Activated T-helper 1 cell treated with anti-CD3 and anti-CD28 coated beads, Interleukin-12 subunit alpha, Interleukin-12 subunit beta, Interleukin-2, Interleukin-4 antibody, amounts not matched to agents 30 ng/mL and 10 ng/mL and 1 ng/mL, durations not matched to agents 14 hours and 24 hours and 36 hours (primary cell): Measurements from ENCODE around the gene ADM2. TPM values are rescaled to one million over a fixed set of nuclear protein-coding genes. Genes with fewer than 3 reads are reported as not detected.

Experiments
- DNase-seq: peaks from one replicate; pipeline ENCODE4 v3.0.0; 2021; ENCODE audit warnings: low spot score
- H3K27ac Mint-ChIP-seq: one replicate; pipeline ENCODE4 v1.8.0; 2021; ENCODE audit warnings: mild to moderate bottlenecking, mixed read lengths
- H3K27me3 Mint-ChIP-seq: one replicate; pipeline ENCODE4 v1.8.0; 2022; ENCODE audit warnings: mild to moderate bottlenecking, moderate library complexity, mixed read lengths; ENCODE audit not compliant: insufficient read depth
- H3K36me3 Mint-ChIP-seq: one replicate; pipeline ENCODE4 v1.8.0; 2021; ENCODE audit warnings: low read depth, mixed read lengths
- H3K4me1 Mint-ChIP-seq: one replicate; pipeline ENCODE4 v1.8.0; 2021; ENCODE audit warnings: low read depth, mixed read lengths
- H3K4me3 Mint-ChIP-seq: one replicate; pipeline ENCODE4 v1.8.0; 2021; ENCODE audit warnings: mild to moderate bottlenecking, moderate library complexity, mixed read lengths
- H3K9me3 Mint-ChIP-seq: one replicate; pipeline ENCODE4 v1.8.0; 2021; ENCODE audit warnings: mixed read lengths
- intact Hi-C: fragments of 100-400 bp; cut with micrococcal nuclease; formaldehyde crosslinking; loops from one replicate; pipeline ENCODE4 v1.15.1; 2024
- total RNA-seq: library from RNA; stranded (reverse); gene quantifications from 2 replicates; pipeline ENCODE4 v1.2.3, GENCODE V29; 2022

ADM2 gene
- total RNA-seq, 1 donor from 2014 or later = 4.9 TPM

DNA sequence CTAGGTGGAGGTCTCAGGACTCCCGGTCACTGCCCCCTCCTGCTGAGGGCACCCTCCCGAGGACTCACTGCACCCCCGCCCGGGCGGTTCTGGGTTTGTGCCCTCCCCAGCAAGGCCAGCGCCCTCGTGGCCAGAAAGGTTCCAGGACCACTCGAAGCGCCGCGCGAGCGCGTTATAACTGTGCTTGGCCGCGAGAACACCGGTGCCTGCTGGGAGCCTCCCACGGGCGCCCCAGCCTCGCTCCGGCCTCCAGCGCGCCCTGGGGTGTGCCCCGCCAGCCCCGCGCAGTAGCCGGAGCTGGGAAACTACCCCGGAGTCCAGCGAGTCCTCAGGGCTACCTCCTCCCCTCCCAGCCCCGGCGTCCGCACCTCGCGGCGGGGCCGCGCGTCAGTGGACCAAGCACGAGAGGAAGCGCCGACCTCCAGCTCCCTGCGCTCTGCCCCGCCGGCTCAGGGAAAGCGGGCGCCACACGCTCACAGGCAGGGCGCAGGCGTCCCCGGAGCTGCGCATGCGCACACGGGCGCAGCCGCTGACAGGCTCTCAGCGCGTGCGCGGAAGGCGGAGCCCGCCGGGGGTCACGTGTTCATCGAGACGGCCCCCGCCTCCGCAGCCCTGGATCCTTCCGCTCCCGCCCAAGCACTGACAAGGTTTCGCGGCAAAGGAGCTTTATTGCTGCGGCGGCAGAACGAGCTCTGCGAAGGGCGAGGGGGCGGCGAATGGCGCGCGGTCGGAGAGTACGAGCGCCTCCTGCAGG lies 43.9 kb downstream of the ADM2 start, which contains the start of gene SCO2:
Gene SCO2 (minus strand): TSS at position 495 of the 754 bp plus-strand sequence. CDS start 1,187 bp downstream, outside the sequence.
- H3K9me3 Mint-ChIP-seq = no peaks in the 10 kb centered on the region
- no peaks in the 10 kb centered on the region for H3K27me3 Mint-ChIP-seq
- intact Hi-C loops = loop anchor here (1.0 kb wide), 4 partner anchors 17 to 96 kb away; partner anchors contain the start of genes CHKB, NCAPH2 and SBF1
- H3K27ac Mint-ChIP-seq = peak within 1 kb of the TSS; percentile 88
- H3K4me3 Mint-ChIP-seq = peak within 1 kb of the TSS; percentile 94
- peak; percentile 97 for DNase-seq
- peaks cover 34% of the 10 kb centered on the region for H3K4me1 Mint-ChIP-seq
- peaks cover 11% of the 10 kb centered on the region for H3K36me3 Mint-ChIP-seq

DNA sequence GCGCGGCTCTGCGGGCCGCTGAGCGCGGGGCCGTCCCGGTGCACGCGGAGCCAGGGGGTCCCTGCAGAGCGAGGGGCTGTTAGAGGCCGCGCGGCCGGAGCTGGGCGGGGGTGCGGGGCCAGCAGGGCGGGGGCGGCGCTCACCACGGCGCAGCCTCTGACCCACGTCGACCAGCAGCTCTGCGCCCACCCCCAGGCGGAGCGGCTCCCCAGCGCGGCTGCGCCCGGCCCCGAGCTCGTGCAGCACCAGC lies 44.4 kb downstream of the ADM2 start:
- Mint-ChIP-seq H3K27ac (peak overlapping the region; percentile 72), H3K9me3 (no peaks in the 10 kb centered on the region), H3K4me1 (peaks cover 34% of the 10 kb centered on the region), H3K27me3 (no peaks in the 10 kb centered on the region), H3K4me3 (peak overlapping the region; percentile 94), H3K36me3 (peaks cover 11% of the 10 kb centered on the region)
- intact Hi-C loops = loop anchor here (1.0 kb wide), 5 partner anchors 14 to 96 kb away; partner anchors contain the start of genes CHKB, NCAPH2 and SBF1
- no peak for DNase-seq

DNA sequence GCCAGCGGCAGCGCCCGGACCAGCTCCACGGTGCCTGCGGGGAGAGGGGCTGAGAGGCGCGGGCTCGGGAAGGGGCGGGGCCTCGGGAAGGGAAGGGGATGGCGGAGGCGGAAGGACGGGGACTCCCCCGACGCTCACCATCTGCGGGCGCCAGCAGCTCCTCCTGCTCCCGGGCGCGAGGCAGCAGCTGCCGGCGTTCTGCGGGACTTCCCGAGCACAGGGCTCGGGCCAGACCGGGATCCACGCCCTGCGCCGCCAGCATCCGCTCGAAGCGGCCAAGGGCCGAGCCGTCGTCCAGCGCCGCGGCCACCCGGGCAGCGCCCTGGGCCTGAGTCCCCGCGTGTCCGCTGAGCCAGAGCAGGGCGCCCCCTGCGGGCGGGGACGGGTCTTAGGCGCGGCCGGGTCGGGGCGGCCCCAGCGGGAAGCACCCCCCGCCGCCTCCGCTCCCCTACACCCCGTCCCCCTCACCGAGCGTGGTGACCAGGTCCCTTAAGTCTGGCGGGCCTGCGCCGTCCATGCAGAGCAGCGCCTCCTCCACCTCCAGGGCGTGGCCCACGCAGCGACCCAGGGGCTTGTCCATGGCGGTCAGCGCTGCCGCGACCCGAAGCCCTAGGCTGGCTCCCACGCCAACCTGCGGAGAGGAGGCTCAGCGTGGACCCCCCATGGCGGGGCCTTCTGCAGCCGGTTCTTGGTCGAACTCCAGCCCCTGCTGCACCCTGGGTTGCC lies 44.9 kb downstream of the ADM2 start:
- Mint-ChIP-seq H3K27ac (peak overlapping the region; percentile 86), H3K4me1 (peaks cover 34% of the 10 kb centered on the region), H3K36me3 (peaks cover 9% of the 10 kb centered on the region), H3K27me3 (no peaks in the 10 kb centered on the region), H3K4me3 (peak overlapping the region; percentile 83), H3K9me3 (no peaks in the 10 kb centered on the region)
- peak; percentile 85 for DNase-seq
- intact Hi-C loops = loop anchor here (1.0 kb wide), 1 partner anchor 13 kb away; no protein-coding TSS in a partner anchor

DNA sequence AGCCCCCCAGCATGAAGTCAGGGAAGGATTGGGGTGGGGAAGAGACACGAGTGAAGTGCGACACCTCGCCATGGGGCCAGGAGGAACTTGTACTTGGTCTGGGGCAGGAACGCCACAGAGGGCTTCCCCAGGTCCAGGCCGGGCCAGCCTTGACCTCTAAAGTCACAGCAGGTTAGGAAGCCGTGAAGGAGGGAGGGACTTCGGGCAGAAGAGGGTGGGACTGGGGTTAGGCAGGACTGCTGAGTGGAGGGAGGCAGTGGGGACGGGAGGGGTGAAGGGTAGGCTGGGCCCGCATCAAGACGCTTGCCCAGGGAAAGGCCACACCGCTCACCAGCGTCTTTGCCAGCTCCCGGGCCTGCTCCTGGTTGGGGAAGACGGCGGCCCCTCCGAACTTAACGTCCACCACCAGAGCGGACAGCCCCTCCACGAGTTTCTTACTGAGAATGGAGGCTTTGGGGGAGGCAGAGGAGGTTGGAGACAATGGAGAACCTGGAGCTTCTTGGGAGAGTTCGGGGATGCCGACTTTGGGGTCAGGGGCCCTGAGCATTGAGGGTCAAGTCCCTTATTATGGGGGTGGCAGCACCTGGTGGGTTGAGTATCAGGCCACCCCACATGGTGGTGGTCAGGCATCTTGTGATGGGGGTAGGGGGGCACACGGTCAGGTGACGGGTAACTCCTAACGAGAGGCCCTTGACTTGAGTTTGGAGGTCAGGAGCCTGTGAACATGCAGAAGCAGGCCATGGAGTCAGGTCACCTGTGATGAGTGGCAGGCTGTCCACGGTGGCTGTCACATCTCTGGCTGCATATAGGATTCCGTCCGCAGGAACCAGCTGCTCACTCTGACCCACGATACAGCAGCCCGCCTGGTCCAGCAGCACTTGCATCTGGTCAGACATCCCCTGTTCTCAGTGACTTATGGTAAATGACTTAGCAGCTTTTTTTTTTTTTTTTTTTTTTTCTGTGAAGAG lies 45.8 kb downstream of the ADM2 start:
- DNase-seq = no peak
- no peaks in the 10 kb centered on the region for H3K27me3 Mint-ChIP-seq
- peaks cover 34% of the 10 kb centered on the region for H3K4me1 Mint-ChIP-seq
- H3K4me3 Mint-ChIP-seq = peak overlapping the region; percentile 83
- peak overlapping the region; percentile 86 for H3K27ac Mint-ChIP-seq
- intact Hi-C loops = loop anchor here (1.0 kb wide), 1 partner anchor 12 kb away; no protein-coding TSS in a partner anchor
- no peaks in the 10 kb centered on the region for H3K9me3 Mint-ChIP-seq
- H3K36me3 Mint-ChIP-seq = peaks cover 9% of the 10 kb centered on the region

DNA sequence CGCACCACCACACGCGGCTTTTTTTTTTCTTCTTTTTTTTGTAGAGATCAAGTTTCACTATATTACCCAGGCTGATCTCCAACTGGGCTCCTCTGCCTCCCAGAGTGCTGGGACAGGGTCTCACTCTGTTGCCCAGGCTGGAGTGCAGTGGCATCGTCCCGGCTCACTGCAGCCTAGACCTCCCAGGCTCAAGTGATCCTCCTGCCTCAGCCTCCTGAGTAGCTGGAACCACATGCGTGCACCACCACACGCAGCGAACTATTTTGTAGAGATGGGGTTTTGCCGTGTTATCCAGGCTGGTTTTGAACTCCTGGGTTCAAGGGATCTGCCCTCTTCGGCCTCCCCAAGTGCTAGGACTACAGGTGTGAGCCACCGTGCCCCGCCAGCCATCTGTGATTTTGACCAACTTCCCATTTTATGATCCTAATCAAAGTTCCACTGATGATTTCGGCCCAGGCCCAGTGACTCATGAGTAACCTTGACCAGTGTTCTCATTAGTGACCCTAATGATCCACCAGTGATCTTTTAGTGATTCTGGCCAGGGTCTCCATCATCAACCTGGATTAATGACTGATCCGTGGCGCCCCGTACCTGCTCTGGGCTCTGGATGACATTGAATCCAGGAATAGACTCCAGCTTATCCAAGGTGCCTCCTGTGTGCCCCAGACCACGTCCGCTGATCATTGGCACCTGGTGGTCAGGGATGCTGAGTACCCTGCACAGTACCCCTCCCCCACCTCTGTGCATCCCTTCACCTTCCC lies 46.8 kb downstream of the ADM2 start:
- Mint-ChIP-seq H3K4me1 (peaks cover 40% of the 10 kb centered on the region), H3K4me3 (peak overlapping the region; percentile 83), H3K36me3 (peaks cover 9% of the 10 kb centered on the region), H3K27ac (peak overlapping the region; percentile 86), H3K27me3 (no peaks in the 10 kb centered on the region), H3K9me3 (no peaks in the 10 kb centered on the region)
- intact Hi-C loops = no loop called here
- no peak for DNase-seq

DNA sequence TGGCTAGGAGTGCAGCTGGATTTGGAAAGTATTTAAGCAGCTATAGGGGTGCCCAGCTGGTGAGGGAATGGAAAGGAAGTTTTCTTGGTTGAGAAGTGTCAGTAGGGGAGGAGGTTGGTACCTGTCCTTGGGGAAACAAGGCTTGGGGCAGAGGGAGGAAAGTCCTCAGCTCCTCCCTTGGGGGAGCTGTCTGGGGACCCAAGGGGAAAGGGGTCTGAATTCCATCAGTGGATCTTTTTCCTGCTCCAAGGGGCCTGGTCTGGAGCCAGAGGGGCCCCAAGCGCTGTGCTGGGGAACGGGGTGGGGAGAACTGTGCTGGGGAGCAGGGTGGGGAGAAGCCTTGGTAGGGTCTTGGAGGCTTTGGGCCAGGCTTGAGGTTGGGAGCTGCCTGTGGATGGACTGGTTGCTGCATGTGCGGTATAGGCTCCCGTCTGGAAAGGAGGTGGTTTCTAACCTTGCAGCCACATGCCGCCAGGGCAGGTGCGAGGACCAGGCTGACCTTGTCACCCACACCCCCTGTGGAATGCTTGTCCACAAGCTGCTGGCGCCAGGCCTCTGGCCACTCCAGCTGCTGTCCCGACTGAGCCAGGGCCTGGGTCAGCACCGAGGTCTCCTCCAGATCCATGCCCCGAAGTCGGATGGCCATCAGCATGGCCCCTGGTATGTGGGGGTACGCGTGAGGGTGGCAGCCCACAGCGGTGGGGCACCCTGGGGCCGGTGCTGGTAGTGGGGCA lies 47.5 kb downstream of the ADM2 start:
- Mint-ChIP-seq H3K36me3 (peaks cover 9% of the 10 kb centered on the region), H3K9me3 (no peaks in the 10 kb centered on the region), H3K4me3 (peak overlapping the region; percentile 83), H3K27me3 (no peaks in the 10 kb centered on the region), H3K4me1 (peaks cover 43% of the 10 kb centered on the region), H3K27ac (peak overlapping the region; percentile 86)
- intact Hi-C loops = no loop called here
- no peak for DNase-seq

DNA sequence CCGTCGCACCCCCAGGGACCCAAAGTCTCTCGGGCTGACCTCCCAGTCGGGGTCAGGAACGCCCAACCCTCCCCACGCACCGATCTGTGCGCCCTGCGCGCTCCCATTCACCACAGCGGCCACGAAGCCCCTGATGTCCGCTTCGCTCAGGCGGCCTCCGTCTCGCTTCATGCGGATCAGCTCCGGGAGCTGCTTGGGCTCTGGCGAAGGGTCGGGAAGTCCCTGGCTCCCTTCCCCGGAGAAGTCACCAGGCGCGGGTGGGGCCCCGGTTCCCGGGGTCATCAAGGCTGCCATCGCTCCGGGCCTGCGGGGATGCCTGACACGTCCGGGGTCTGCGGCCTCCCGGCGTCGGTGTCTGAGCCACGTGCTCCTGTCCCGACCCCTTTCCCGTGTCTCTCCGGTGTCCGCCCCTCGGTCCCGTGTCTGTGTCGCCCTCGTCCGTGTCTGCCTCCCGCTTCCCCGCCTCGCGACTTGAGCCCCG lies 48.1 kb downstream of the ADM2 start:
- peak overlapping the region; percentile 83 for H3K4me3 Mint-ChIP-seq
- peak overlapping the region; percentile 34 for H3K27ac Mint-ChIP-seq
- peaks cover 46% of the 10 kb centered on the region for H3K4me1 Mint-ChIP-seq

DNA sequence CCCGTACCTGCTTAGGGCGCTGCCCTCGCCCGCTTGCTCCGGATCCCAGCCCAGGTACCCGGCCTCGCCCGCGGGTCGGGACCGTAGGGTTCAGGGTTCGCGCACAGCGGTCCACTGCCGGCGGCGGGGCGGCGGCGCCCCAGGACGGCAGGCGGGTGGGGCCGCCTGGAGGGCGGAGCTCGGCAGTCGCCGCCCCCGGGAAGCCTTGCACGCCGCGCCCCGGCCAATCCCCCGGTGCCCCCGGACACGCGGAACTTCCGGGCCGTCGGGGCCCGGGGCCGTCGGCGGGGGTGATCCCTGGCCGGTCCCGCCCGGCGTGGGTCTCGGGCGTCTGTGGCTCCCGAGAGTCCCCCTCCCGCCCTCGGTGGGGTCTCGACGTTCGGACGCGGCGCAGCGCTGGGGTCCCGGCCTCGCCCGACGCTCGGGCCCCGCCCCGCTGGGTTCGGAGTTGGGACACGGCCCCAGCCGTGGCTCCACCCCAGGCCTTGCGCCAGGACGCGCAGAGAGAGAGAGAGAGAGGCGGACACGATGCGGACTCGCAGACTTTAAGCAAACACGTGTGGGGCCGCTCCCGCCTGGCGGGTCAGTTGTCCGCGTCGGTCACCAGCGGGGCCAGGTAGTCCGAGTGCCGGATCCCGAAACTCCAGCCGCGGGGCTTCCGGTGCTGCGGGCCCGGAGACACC lies 48.7 kb downstream of the ADM2 start, which contains the start of gene TYMP:
Gene TYMP (minus strand): TSS at position 116 of the 683 bp plus-strand sequence. CDS start 303 bp downstream, outside the sequence.
- no peaks in the 10 kb centered on the region for H3K27me3 Mint-ChIP-seq
- peaks cover 7% of the 10 kb centered on the region for H3K36me3 Mint-ChIP-seq
- peak within 1 kb of the TSS; percentile 93 for H3K4me3 Mint-ChIP-seq
- intact Hi-C loops = loop anchor here (1.0 to 10.0 kb wide), 3 partner anchors 15 to 565 kb away; partner anchors contain the start of genes KLHDC7B and PIM3
- H3K9me3 Mint-ChIP-seq = no peaks in the 10 kb centered on the region
- peak within 1 kb of the TSS; percentile 99 for H3K27ac Mint-ChIP-seq
- peaks cover 45% of the 10 kb centered on the region for H3K4me1 Mint-ChIP-seq
- DNase-seq = peak; percentile 81

More for the DNA sequence above, 48.1 kb downstream of the ADM2 start:
- Mint-ChIP-seq H3K36me3 (peaks cover 11% of the 10 kb centered on the region), H3K27me3 (no peaks in the 10 kb centered on the region), H3K9me3 (no peaks in the 10 kb centered on the region)
- no peak for DNase-seq
- intact Hi-C loops = no loop called here

DNA sequence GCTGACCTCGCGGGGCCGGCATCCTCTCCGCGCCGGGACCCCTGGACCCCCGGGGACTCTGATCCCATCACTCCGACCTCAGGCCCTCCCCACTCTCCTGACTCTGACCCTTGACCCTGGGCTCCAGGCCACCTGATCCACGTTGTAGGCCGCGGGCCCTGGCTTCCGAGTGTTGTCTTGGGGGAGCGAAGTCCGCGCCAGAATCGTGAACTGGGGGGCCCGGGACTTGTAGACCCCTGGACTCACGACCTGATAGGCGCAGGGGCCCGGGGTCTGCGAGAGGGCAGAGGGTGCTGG lies 49.2 kb downstream of the ADM2 start:
- Mint-ChIP-seq H3K4me3 (peak overlapping the region; percentile 93), H3K36me3 (peaks cover 7% of the 10 kb centered on the region), H3K27ac (peak overlapping the region; percentile 99), H3K4me1 (peaks cover 45% of the 10 kb centered on the region), H3K27me3 (no peaks in the 10 kb centered on the region), H3K9me3 (no peaks in the 10 kb centered on the region)
- intact Hi-C loops = loop anchor here (1.0 to 10.0 kb wide), 3 partner anchors 14 to 566 kb away; partner anchors contain the start of genes KLHDC7B and PIM3
- DNase-seq = no peak

DNA sequence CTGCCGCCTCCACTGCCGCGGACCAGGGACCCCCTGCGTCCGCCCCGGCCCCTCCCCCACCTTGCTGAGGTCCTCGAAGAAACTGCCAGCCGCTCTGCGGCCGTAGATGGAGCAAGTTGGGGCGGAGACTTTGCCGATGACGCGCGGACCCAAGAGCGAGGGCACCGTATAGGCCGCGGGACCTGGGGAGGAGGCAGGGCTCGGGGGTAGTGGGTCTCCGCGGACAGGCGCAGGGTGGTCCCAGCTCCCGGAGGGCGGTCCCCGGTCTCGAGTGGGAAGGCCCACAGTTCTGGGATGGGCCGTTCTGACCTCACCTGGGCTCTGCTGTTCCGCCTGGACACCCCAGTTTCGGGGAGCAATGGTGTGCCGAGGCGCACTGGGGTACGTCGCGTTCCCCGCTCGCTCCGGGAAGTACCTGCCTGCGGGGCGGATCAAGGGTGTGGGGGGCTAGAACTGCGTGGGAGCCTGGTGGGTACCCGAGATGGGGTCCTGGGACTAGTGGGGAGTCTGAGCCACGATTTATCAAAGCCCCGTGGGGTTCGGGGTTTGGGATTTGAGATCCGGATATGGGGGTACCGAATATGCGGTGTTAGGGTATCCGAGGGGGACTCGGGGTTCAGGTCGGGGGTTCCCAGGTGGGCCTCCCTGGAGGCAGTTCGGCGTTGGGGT lies 49.7 kb downstream of the ADM2 start:
- H3K9me3 Mint-ChIP-seq = no peaks in the 10 kb centered on the region
- peaks cover 7% of the 10 kb centered on the region for H3K36me3 Mint-ChIP-seq
- H3K27ac Mint-ChIP-seq = peak overlapping the region; percentile 99
- peaks cover 48% of the 10 kb centered on the region for H3K4me1 Mint-ChIP-seq
- DNase-seq = peak; percentile 83
- intact Hi-C loops = loop anchor here (1.0 to 10.0 kb wide), 6 partner anchors 8 to 566 kb away; partner anchors contain the start of genes CHKB, KLHDC7B and PIM3
- H3K27me3 Mint-ChIP-seq = no peaks in the 10 kb centered on the region
- H3K4me3 Mint-ChIP-seq = peak overlapping the region; percentile 93
